Measurements from ENCODE around the gene MAML2. TPM values are rescaled to one million over a fixed set of nuclear protein-coding genes. Genes with fewer than 3 reads are reported as not detected.
A peak's percentile ranks its signal among the peaks of the same experiment; 100 is the strongest.

Gene MAML2
- total and polyA plus RNA-seq, 9 of the 15 experiments (the other 6 are each of a cell fraction or from before 2014, with no cell fraction given), result 0.79 to 6.8 (median 4.8) TPM

DNA sequence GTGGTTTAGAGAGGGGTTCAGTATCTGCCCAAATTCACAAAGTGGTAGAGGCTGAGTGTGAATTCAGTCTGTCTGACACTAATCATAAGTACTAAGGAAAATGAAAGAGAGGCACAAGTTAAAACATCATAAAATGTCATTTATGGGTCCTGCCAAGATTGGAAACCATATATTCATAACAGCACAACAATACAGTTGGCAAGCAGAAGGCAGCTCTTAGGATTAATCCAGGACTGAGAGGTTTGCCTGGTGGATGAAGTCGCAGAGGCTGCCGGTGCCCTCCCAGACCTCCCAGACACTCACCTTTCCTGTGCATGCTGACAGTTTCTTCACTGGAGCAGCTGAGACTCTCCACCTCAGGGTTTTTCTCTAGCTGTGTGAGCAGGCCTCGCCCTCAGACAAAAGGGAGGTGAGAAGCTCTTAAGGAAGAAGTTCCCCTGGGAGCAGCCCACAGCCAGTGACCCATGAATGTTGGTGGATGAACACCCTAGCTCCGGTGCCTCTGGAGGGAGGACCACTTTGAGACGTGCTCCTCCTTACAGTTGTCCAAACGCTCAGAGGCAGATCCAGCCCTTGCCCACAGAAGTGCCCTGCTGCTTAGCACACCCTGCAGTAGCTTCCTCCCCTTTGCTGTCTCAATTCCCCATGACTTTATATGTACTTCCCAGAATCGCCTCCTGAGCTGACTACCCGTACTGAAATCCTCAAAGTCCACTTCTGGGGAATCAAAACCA is 43.7 kb downstream of the MAML2 start:
- no TSS peak for BruUV-seq (replicated peaks)
- Histone ChIP-seq H3K9me3 (replicated peaks; ENCODE audit: control insufficient read depth, insufficient read depth, low read depth, low read length) (no peaks in the 10 kb centered on the region), H2AFZ (ENCODE audit: low read depth, low read length) (no peak overlapping the region), H3K9ac (ENCODE audit: insufficient read depth in 1 of 2, low read depth in 2 of 2, low read length in 2 of 2) (peak overlapping the region in 1 of 2 experiments; percentile 23; a peak in 1 of 4 replicates), H3K27ac (ENCODE audit: extremely low read depth, low read depth, low read length) (no peak overlapping the region), H3K36me3 (ENCODE audit: control insufficient read depth, insufficient read depth, low read length) (no peaks in the 10 kb centered on the region), H3K4me1 (replicated peaks in 1 of 2; ENCODE audit: control insufficient read depth in 2 of 2, insufficient read depth in 2 of 2, low read length in 2 of 2) (peaks cover 0 to 22% of the 10 kb centered on the region in 2 experiments; a peak in 2 of 5 replicates), H3K4me3 (no peak overlapping the region), H3K79me2 (ENCODE audit: control insufficient read depth, insufficient read depth, low read length) (peaks cover 5% of the 10 kb centered on the region; the same call in 1 of the 3 replicates), H3K4me2 (ENCODE audit: insufficient read depth, low read length) (no peak overlapping the region), H3K9me1 (ENCODE audit: control insufficient read depth, insufficient read depth, low read length) (no peaks in the 10 kb centered on the region), H3K27me3 (ENCODE audit: control insufficient read depth in 2 of 2, insufficient read depth in 2 of 2, low read length in 2 of 2) (no peaks in the 10 kb centered on the region), H4K20me1 (replicated peaks; ENCODE audit: control insufficient read depth, insufficient read depth, low read length) (no peaks in the 10 kb centered on the region)
- ATAC-seq (no peak; the same call in 2 of the 3 replicates), DNase-seq (ENCODE audit: extremely low read depth in 1 of 4, low spot score in 3 of 4) (no peak), FAIRE-seq (no peak)
- CTCF ChIA-PET (ENCODE audit: low intra/inter-chr PET ratio), result no interaction called here
- intact Hi-C loops (cut with micrococcal nuclease), result no loop called here
- in situ Hi-C loops (cut with MboI), result no loop called here
- WGBS (ENCODE audit: insufficient coverage, low coverage, missing lambda C conversion rate), result 70% methylated on average over 8 of the region's 8 CpGs
- POLR2A ChIA-PET, result interaction anchor here (0.6 to 1.7 kb wide), 9 partner anchors 11 to 140 kb away, joined by 3 to 4 read pairs (median 3); no protein-coding TSS in a partner anchor
- TF ChIP-seq TBL1XR1 (IDR thresholded peaks at IDR 0.05; ENCODE audit: low read length in 2 of 2) (no peak), ZNF3 (CRISPR knock-in tag; IDR thresholded peaks at IDR 0.05) (no peak), MCM5 (IDR thresholded peaks at IDR 0.05; ENCODE audit: low read depth) (no peak), NR2C1 (IDR thresholded peaks at IDR 0.05) (no peak), NR2C1 (tag; IDR thresholded peaks at IDR 0.05) (no peak), RBM22 (IDR thresholded peaks at IDR 0.05; ENCODE audit: low read depth, low read length, poor library complexity, severe bottlenecking) (no peak), MAFG (tag; conservative IDR thresholded peaks at IDR 0.05) (no peak), MAZ (CRISPR knock-in tag; conservative IDR thresholded peaks at IDR 0.05 in 1 of 2, IDR thresholded peaks at IDR 0.05 in 1 of 2) (no peak), ERF (CRISPR knock-in tag; IDR thresholded peaks at IDR 0.05) (no peak), FOXM1 (IDR thresholded peaks at IDR 0.05; ENCODE audit: low read depth) (no peak), FOXM1 (CRISPR knock-in tag; IDR thresholded peaks at IDR 0.05; ENCODE audit: low read depth) (no peak), GTF2E2 (tag; IDR thresholded peaks at IDR 0.05) (no peak), RBM25 (IDR thresholded peaks at IDR 0.05; ENCODE audit: low read depth, low read length, severe bottlenecking) (no peak), SUPT5H (IDR thresholded peaks at IDR 0.05) (no peak), CTBP1 (IDR thresholded peaks at IDR 0.05; ENCODE audit: borderline replicate concordance) (no peak), ZNF77 (CRISPR knock-in tag; IDR thresholded peaks at IDR 0.05) (no peak), ZNF282 (CRISPR knock-in tag; IDR thresholded peaks at IDR 0.05) (no peak), CCNT2 (IDR thresholded peaks at IDR 0.05; ENCODE audit: borderline replicate concordance, extremely low read depth, insufficient read length, low read depth, low read length) (no peak), SMAD1 (IDR thresholded peaks at IDR 0.05; ENCODE audit: low read depth, low read length, partially characterized antibody) (no peak)
- TF ChIP-seq, protein P1, sequence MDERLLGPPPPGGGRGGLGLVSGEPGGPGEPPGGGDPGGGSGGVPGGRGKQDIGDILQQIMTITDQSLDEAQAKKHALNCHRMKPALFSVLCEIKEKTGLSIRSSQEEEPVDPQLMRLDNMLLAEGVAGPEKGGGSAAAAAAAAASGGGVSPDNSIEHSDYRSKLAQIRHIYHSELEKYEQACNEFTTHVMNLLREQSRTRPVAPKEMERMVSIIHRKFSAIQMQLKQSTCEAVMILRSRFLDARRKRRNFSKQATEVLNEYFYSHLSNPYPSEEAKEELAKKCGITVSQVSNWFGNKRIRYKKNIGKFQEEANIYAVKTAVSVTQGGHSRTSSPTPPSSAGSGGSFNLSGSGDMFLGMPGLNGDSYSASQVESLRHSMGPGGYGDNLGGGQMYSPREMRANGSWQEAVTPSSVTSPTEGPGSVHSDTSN (CRISPR knock-in tag; IDR thresholded peaks at IDR 0.05; ENCODE audit: low read depth), result no peak
- TF ChIP-seq, protein P1 (tag; conservative IDR thresholded peaks at IDR 0.05; ENCODE audit: low read depth), result no peak
- TF ChIP-seq, protein P2, sequence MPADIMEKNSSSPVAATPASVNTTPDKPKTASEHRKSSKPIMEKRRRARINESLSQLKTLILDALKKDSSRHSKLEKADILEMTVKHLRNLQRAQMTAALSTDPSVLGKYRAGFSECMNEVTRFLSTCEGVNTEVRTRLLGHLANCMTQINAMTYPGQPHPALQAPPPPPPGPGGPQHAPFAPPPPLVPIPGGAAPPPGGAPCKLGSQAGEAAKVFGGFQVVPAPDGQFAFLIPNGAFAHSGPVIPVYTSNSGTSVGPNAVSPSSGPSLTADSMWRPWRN (IDR thresholded peaks at IDR 0.05; ENCODE audit: low read depth), result no peak

Measured in K562 (cell line).